GM18502 (cell line): Measurements from ENCODE around the gene COL15A1.
"Not testable (repeated sequence)": the region's sequence is repeated elsewhere in the genome, so short reads cannot be mapped to it uniquely, and the experiment has no call there.

ENCODE experiments used
- ATAC-seq: cut with Tn5 transposase; IDR thresholded peaks from one replicate; pipeline ENCODE4 v1.9.1; 2021; ENCODE audit warnings: mild to moderate bottlenecking; ENCODE audit not compliant: unreplicated experiment, poor library complexity

COL15A1 gene

DNA sequence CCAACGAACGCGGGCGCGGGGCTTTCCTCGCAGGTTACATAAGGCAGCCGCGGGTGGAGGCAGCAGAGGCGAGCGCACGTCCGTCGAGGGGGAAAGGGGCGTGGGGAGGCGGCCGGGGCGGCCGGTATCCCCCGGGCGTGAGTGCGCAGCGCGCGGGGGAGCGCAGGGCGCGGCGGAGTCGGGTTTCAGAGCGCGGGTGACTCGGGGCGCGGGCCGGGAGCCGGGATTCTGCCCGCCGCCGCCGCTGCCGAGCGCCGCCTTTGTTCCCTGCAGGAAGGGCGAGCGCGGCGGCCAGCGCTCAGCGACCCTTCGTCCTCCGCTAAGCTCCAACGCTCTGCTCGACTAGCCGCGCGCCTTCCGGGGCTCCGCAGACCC lies at the start of gene COL15A1:
Gene COL15A1 (plus strand): TSS at position 226 of the 375 bp plus-strand sequence. CDS start 155 bp downstream, outside the sequence.
- no peak for ATAC-seq

DNA sequence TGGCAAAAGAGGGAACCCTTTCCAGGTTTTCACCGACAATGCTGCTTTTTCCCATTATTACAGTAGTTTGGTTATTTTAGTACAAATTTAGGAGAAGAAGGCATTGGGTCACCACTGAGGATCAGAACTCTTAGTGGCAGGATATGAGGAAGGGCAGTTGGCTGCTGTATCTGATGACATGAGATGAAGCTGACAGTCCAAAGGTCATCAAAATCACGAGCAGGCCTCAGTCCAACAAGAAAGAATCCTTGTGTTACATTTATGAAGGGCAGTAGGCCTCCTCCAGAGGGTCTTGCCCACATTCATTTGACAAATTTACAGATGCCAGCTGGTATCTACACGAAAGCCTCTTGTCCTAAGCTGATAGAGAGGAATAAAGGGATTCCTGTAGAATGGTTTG lies 49.5 kb upstream of the COL15A1 start:
- no peak for ATAC-seq

GRCh38 chr9:98894761-98895160 lies 48.9 kb upstream of the COL15A1 start:
- ATAC-seq, result no peak

DNA sequence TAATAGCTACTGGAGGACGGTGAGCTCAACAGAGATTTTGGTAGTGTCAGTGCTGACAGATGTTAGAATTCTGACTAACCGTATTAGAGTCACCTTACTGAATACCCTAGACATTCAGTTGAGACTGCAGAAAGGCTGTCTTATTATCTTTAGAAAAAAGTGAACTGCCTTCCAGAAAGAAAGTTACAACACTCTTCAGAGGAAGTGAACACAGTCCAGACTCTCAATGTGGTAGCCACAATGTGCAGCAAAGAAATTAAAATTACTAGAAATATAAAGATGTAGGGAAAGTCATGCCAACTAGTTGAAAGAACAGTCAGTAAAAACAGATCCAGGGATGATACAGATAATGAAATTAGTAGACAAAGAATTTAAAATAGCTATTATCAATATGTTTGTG lies 47.1 kb upstream of the COL15A1 start:
- ATAC-seq, result no peak

DNA sequence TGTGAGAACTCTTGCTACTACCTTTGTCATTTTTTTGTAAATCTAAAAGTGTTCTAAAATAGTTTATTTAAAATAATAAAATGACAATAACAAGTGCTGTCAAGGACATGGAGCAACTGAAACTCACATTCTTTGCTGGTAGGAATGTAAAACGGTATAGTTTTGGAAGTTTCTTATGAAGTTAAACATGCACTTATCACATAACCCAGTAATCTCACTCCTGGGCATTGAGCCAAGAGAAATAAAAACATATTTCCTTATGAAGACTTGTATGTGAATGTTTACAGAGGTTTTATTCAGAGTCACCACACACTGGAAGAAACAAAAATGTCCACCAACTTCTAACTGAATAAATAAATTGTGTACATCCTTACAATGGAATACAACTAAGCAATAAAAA lies 46.0 kb upstream of the COL15A1 start:
- no peak for ATAC-seq

GRCh38 chr9:98899408-98900056 lies 44.2 kb upstream of the COL15A1 start:
- no peak for ATAC-seq

- ATAC-seq, result no peak
These were observed 43.5 kb upstream of the COL15A1 start for GRCh38 chr9:98900244-98900643.

- ATAC-seq, result no peak
These were observed 43.0 kb upstream of the COL15A1 start for GRCh38 chr9:98900725-98901124.

DNA sequence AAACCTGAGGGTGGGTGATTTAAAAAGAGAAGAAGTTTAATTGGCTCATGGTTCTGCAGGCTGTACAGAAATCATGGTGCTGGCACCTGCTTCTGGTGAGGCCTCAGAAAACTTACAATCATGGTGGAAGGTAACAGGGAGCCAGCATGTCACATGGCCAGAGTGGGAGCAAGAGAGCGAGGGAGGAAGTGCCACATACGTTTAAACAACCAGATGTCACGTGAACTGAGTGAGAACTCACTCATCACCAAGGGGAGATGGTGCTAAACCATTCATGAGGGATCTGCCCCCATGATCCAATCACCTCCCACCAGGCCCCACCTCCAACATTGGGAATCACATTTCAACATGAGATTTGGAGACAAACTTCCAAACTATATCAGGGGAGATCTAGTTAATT lies 41.9 kb upstream of the COL15A1 start:
- ATAC-seq, result not testable (repeated sequence)

- ATAC-seq, result no peak
These were observed 41.2 kb upstream of the COL15A1 start for GRCh38 chr9:98902516-98902915.

DNA sequence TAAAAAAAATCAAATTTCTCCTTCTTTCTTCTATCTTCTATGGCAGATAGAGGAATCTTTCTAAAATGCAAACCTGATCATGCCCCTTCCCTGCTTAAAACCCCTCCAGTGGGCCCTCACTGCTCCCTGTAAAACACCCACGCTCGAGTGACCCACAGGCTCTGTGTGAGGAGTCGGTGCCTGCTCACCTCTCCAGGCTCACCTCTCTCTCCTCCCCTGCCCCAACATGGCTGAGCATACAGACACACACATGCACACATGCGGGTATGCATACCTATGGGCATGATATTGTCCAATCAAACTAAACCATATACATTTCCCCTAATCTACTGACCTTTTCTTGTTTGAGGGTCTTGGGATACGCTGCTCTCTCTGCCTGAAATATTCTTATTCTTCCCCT lies 40.8 kb upstream of the COL15A1 start:
- no peak for ATAC-seq

- ATAC-seq, result no peak
These were observed 39.7 kb upstream of the COL15A1 start for GRCh38 chr9:98903961-98904411.

- ATAC-seq, result no peak
These were observed 38.7 kb upstream of the COL15A1 start for GRCh38 chr9:98905015-98905414.

- no peak for ATAC-seq
These were observed 37.2 kb upstream of the COL15A1 start for GRCh38 chr9:98906273-98907040.

- no peak for ATAC-seq
These were observed 36.7 kb upstream of the COL15A1 start for GRCh38 chr9:98907055-98907454.

GRCh38 chr9:98908897-98909634 lies 34.6 kb upstream of the COL15A1 start:
- ATAC-seq, result no peak

DNA sequence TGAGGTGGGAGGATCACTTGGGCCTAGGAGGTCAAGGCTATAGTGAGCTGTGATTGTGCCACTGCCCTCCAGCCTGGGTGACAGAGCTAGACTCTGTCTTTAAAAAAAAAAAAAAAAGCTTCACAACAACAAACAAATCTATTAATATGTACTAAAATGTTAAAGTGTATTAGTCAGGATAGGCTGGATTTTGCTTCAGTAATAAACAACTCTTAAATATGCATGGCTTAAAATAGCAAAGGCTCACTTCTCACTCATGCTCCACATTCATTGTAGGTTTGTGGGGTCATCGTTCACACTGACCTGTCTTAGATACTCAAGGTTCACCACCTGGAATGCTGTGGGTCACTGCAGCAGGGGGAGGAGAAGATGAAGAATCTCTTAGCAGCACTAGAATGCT lies 33.8 kb upstream of the COL15A1 start:
- no peak for ATAC-seq

DNA sequence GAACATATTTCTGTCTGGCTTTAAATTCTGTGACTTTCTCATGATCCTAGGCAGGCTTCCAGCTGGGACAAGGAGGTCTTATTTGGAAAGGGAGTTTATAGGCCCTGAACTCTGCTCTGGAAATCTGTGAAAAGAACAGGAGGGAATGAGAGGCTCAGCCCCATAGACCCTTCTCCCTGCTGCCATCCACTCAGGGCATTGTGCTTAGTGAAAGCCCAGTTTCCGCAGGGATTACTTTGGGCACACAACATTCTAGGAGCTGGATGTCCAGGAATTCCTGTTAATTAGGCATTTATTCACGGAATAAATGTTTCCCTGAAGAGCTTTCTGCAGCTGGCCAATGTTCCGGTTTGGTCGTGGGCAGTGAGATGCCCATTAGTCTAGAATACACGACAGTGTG lies 32.7 kb upstream of the COL15A1 start:
- no peak for ATAC-seq

- not testable (repeated sequence) for ATAC-seq
These were observed 32.0 kb upstream of the COL15A1 start for GRCh38 chr9:98911738-98912137.

DNA sequence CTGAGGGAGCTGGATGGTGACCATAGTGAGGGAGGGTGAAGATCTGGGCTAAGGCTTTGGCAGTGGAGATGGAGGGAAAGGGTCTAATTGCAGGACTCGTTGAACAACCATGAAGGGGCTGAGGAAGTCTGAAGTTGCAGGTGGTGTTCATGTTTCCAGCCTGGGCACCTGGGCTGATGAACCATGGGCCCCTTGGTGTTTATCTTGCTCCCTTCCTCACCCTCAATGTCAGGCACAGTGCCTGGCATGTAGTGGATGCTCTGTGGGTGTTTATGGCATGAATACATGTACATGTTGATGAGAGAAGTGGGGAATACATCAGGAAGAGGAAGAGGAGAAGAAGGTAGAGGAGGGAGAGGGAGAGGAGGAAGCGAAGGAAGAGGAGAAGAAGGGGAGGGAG lies 31.3 kb upstream of the COL15A1 start:
- ATAC-seq, result no peak

DNA sequence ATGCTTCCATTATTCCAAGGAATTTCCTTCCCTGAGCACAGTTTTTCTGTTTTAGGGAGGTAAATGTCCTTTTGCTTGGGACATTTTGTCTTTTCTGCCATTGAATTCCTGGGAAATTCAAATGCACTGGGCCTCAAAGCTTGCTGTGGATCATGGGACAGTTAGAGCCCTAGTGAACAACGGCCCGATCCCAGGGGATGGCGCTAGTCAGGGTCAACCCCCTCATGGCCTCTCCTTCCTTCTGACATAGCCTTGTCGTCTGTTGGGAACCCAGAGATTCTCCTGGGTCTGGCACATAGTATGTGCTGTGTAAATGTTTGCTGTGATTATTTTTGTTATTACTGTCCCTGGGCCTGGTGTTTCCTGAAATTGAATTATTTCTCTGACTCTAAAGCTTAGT lies 30.7 kb upstream of the COL15A1 start:
- no peak for ATAC-seq
